Naive thymus-derived CD4-positive, alpha-beta T cell (primary cell): ENCODE results near the gene STAT5B. TPM values are rescaled to one million over a fixed set of nuclear protein-coding genes. Genes with fewer than 3 reads are reported as not detected.

Experiments used
- ATAC-seq: fragments of 150-1000 bp; cut with Tn5 transposase; 2 replicates; pipeline ENCODE4 v1.10.0; 2021; ENCODE audit warnings: mild to moderate bottlenecking, moderate library complexity
- CTCF ChIA-PET: fragments of 350-600 bp; sonication (Branson Sonifier 250); formaldehyde crosslinking; loops from one replicate; lab custom pipeline; 2021; ENCODE audit warnings: antibody characterized with exemption; lab: Charles Lee
- POLR2A ChIA-PET: fragments of 350-600 bp; sonication (Branson Sonifier 250); formaldehyde crosslinking; loops from one replicate; lab custom pipeline; 2021; ENCODE audit warnings: antibody characterized with exemption, inconsistent platforms; lab: Charles Lee
- DNase-seq, 9 donors: peaks; one replicate each; pipeline versions ENCODE4 v3.0.0 to v3.0.0-alpha.2; 2020 to 2022; ENCODE audit warnings: mixed read lengths in 1 of 9
- H3K27ac ChIP-seq: one replicate; pipeline ENCODE4 v1.7.0; 2013; ENCODE audit warnings: mild to moderate bottlenecking, low read depth, low read length, moderate library complexity
- H3K27me3 ChIP-seq, 2 donors: one replicate each; pipeline ENCODE4 v1.7.0; 2013; ENCODE audit warnings: low read length in 2 of 2, mild to moderate bottlenecking in 2 of 2, moderate library complexity in 2 of 2; ENCODE audit not compliant: control insufficient read depth in 2 of 2, insufficient read depth in 2 of 2
- H3K36me3 ChIP-seq, 3 experiments: 1 replicate in 2 of 3; 2 replicates in 1 of 3; pipeline ENCODE4 v1.7.0; 2013; ENCODE audit warnings: low read length in 3 of 3, mild to moderate bottlenecking in 3 of 3, moderate library complexity in 1 of 3; ENCODE audit not compliant: insufficient read depth in 3 of 3, control insufficient read depth in 2 of 3
- H3K4me1 ChIP-seq, 2 donors: one replicate each; pipeline ENCODE4 v1.7.0; 2013; ENCODE audit warnings: low read length in 2 of 2, mild to moderate bottlenecking in 2 of 2, moderate library complexity in 1 of 2; ENCODE audit not compliant: control insufficient read depth in 2 of 2, insufficient read depth in 2 of 2
- H3K4me3 ChIP-seq: 2 replicates; pipeline ENCODE4 v1.7.0; 2013; ENCODE audit warnings: mild to moderate bottlenecking, low read length
- H3K9me3 ChIP-seq, 3 experiments: 1 replicate in 2 of 3; 2 replicates in 1 of 3; pipeline ENCODE4 v1.7.0; 2013; ENCODE audit warnings: low read length in 3 of 3; ENCODE audit not compliant: control insufficient read depth in 2 of 3
- H3K27ac Mint-ChIP-seq, 9 donors: one replicate each; pipeline ENCODE4 v1.8.0; 2020 to 2022; ENCODE audit warnings: mixed read lengths in 9 of 9, mild to moderate bottlenecking in 8 of 9, moderate library complexity in 5 of 9, inconsistent platforms in 2 of 9
- H3K27me3 Mint-ChIP-seq, 5 donors: one replicate each; pipeline ENCODE4 v1.8.0; 2021 to 2022; ENCODE audit warnings: mixed read lengths in 5 of 5, mild to moderate bottlenecking in 1 of 5
- H3K36me3 Mint-ChIP-seq, 5 donors: one replicate each; pipeline ENCODE4 v1.8.0; 2020 to 2022; ENCODE audit warnings: mixed read lengths in 5 of 5, mild to moderate bottlenecking in 3 of 5, inconsistent platforms in 1 of 5
- H3K4me1 Mint-ChIP-seq, 7 donors: one replicate each; pipeline ENCODE4 v1.8.0; 2020 to 2022; ENCODE audit warnings: mixed read lengths in 7 of 7, mild to moderate bottlenecking in 3 of 7, inconsistent platforms in 1 of 7
- H3K4me3 Mint-ChIP-seq, 10 donors: one replicate each; pipeline ENCODE4 v1.8.0; 2020 to 2022; ENCODE audit warnings: mild to moderate bottlenecking in 10 of 10, mixed read lengths in 10 of 10, moderate library complexity in 6 of 10, inconsistent platforms in 2 of 10
- H3K9me3 Mint-ChIP-seq, 11 donors: one replicate each; pipeline ENCODE4 v1.8.0; 2020 to 2022; ENCODE audit warnings: mixed read lengths in 11 of 11, mild to moderate bottlenecking in 4 of 11, inconsistent platforms in 1 of 11, moderate library complexity in 1 of 11
- intact Hi-C, 2 donors: fragments of 100-400 bp; cut with micrococcal nuclease; formaldehyde crosslinking; loops; one replicate each; pipeline ENCODE4 v1.15.1; 2023
- polyA plus RNA-seq, 2 donors: library from polyadenylated mRNA; unstranded; fragments of 300-500 nt; fragmentation: Illumina TruSeq; gene quantifications; one replicate each; pipeline ENCODE4 v1.2.3, GENCODE V29; 2021
- total RNA-seq, 6 experiments: library from RNA in 5 of 6; stranded (reverse) in 5 of 6; gene quantifications; 1 replicate in 5 of 6; 2 replicates in 1 of 6; pipeline ENCODE4 v1.2.3 and lab custom pipeline; 2021 to 2026

STAT5B gene
- total and polyA plus RNA-seq, 7 experiments from 2014 or later: 98.0 to 192 (median 149) TPM

- DNase-seq (no peak), ATAC-seq (no peak)
- Mint-ChIP-seq H3K4me1 (peaks cover 15 to 44% (median 33%) of the 10 kb centered on the region in 7 donors), H3K27me3 (no peaks in the 10 kb centered on the region), H3K36me3 (no peaks in the 10 kb centered on the region), H3K27ac (peak overlapping the region in 8 of 9 donors; percentile 13 to 88 (median 68)), H3K9me3 (no peaks in the 10 kb centered on the region), H3K4me3 (no peak overlapping the region)
- Histone ChIP-seq H3K27ac (peak overlapping the region; percentile 29), H3K9me3 (no peaks in the 10 kb centered on the region), H3K36me3 (no peaks in the 10 kb centered on the region), H3K27me3 (no peaks in the 10 kb centered on the region), H3K4me3 (no peak overlapping the region), H3K4me1 (peaks cover 9 to 17% of the 10 kb centered on the region in 2 donors)
- ChIA-PET CTCF (interaction anchor here (1.2 kb wide), 1 partner anchor 8 kb away, joined by 5 read pairs; no protein-coding TSS in a partner anchor), POLR2A (interaction anchor here (0.5 to 9.4 kb wide), 7 partner anchors 8 to 247 kb away, joined by 3 to 137 read pairs (median 3); no protein-coding TSS in a partner anchor)
- intact Hi-C loops: no loop called here
Observed at GRCh38 chr17:42283241-42284023, 7.2 kb upstream of the STAT5B start.

GRCh38 chr17:42282478-42283080, 6.4 kb upstream of the STAT5B start:
- peaks cover 19 to 45% (median 35%) of the 10 kb centered on the region in 7 donors for H3K4me1 Mint-ChIP-seq
- no peaks in the 10 kb centered on the region for H3K36me3 ChIP-seq
- peaks cover 9 to 15% of the 10 kb centered on the region in 2 donors for H3K4me1 ChIP-seq
- H3K27ac ChIP-seq: peak overlapping the region; percentile 29
- H3K27me3 ChIP-seq: no peaks in the 10 kb centered on the region
- H3K9me3 ChIP-seq: no peaks in the 10 kb centered on the region
- ChIA-PET CTCF (interaction anchor here (1.6 kb wide), 1 partner anchor 33 kb away, joined by 3 read pairs; no protein-coding TSS in a partner anchor), POLR2A (interaction anchor here (0.5 to 18.1 kb wide), 3 partner anchors 26 to 39 kb away, joined by 3 to 321 read pairs (median 5); no protein-coding TSS in a partner anchor)
- no peak for ATAC-seq
- H3K9me3 Mint-ChIP-seq: no peaks in the 10 kb centered on the region
- DNase-seq: no peak
- H3K36me3 Mint-ChIP-seq: no peaks in the 10 kb centered on the region
- H3K4me3 ChIP-seq: no peak overlapping the region
- H3K27ac Mint-ChIP-seq: peak overlapping the region in 8 of 9 donors; percentile 13 to 88 (median 78)
- no peaks in the 10 kb centered on the region for H3K27me3 Mint-ChIP-seq
- H3K4me3 Mint-ChIP-seq: no peak overlapping the region
- intact Hi-C loops: no loop called here

DNA sequence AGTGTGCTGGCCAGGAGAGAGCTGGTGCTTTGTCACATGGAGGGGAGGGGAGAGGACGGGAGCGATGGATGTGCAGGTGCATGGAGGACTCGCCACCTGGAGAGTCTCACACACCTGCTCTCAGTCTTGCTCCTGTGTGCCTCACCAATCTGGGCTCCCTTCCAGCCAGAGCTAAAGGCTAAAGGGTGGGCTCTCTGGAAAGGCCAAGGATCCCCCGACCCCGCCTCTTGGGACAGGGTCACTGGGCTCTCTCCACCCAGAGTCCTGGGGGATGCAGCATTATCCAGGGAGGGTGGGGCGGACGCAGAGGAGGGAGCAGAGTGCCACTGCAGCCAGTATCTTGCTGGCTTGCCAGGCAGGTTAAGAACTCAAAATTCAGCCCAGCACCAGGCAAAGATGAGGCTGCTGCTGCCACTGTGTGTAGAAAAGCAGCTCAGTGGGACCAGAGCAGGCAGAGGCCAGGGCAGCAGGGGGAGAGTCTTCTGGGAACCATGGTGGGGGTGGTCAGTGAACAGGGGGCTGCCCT, 5.4 kb upstream of the STAT5B start:
- peak in 1 of 9 donors; percentile 19 for DNase-seq
- ChIA-PET POLR2A (interaction anchor here (0.5 to 18.1 kb wide), 2 partner anchors 32 to 38 kb away, joined by 3 to 321 read pairs; no protein-coding TSS in a partner anchor), CTCF (interaction anchor here (1.6 kb wide), 1 partner anchor 32 kb away, joined by 3 read pairs; no protein-coding TSS in a partner anchor)
- intact Hi-C loops: no loop called here
- Histone ChIP-seq H3K27me3 (no peaks in the 10 kb centered on the region), H3K4me1 (peaks cover 10 to 14% of the 10 kb centered on the region in 2 donors), H3K4me3 (no peak overlapping the region), H3K27ac (no peak overlapping the region), H3K36me3 (no peaks in the 10 kb centered on the region), H3K9me3 (no peaks in the 10 kb centered on the region)
- no peak for ATAC-seq
- H3K4me1 Mint-ChIP-seq: peaks cover 18 to 44% (median 32%) of the 10 kb centered on the region in 7 donors
- peak overlapping the region in 1 of 10 donors; percentile 45 for H3K4me3 Mint-ChIP-seq
- H3K9me3 Mint-ChIP-seq: no peaks in the 10 kb centered on the region
- H3K27me3 Mint-ChIP-seq: no peaks in the 10 kb centered on the region
- peak overlapping the region in 8 of 9 donors; percentile 21 to 89 (median 78) for H3K27ac Mint-ChIP-seq
- no peaks in the 10 kb centered on the region for H3K36me3 Mint-ChIP-seq

GRCh38 chr17:42279776-42280630, 3.8 kb upstream of the STAT5B start:
- CTCF ChIA-PET: interaction anchor here (1.1 kb wide), 1 partner anchor 29 kb away, joined by 4 read pairs; no protein-coding TSS in a partner anchor
- POLR2A ChIA-PET: interaction anchor here (0.7 to 18.1 kb wide), 4 partner anchors 8 to 135 kb away, joined by 4 to 321 read pairs (median 100); partner anchors contain the start of gene STAT5A
- Mint-ChIP-seq H3K9me3 (peaks cover 0 to 2% (median 0%) of the 10 kb centered on the region in 11 donors), H3K4me3 (no peak overlapping the region), H3K27me3 (no peaks in the 10 kb centered on the region), H3K27ac (peak overlapping the region in 5 of 9 donors; percentile 22 to 78 (median 52)), H3K4me1 (peaks cover 16 to 36% (median 27%) of the 10 kb centered on the region in 7 donors), H3K36me3 (peaks cover 0 to 5% (median 3%) of the 10 kb centered on the region in 5 donors)
- Histone ChIP-seq H3K9me3 (no peaks in the 10 kb centered on the region), H3K4me1 (peaks cover 5 to 9% of the 10 kb centered on the region in 2 donors), H3K27ac (no peak overlapping the region), H3K36me3 (peaks cover 0 to 4% (median 0%) of the 10 kb centered on the region in 3 experiments), H3K4me3 (no peak overlapping the region), H3K27me3 (no peaks in the 10 kb centered on the region)
- intact Hi-C loops: no loop called here
- peak in 1 of 9 donors; percentile 7 for DNase-seq
- ATAC-seq: no peak

DNA sequence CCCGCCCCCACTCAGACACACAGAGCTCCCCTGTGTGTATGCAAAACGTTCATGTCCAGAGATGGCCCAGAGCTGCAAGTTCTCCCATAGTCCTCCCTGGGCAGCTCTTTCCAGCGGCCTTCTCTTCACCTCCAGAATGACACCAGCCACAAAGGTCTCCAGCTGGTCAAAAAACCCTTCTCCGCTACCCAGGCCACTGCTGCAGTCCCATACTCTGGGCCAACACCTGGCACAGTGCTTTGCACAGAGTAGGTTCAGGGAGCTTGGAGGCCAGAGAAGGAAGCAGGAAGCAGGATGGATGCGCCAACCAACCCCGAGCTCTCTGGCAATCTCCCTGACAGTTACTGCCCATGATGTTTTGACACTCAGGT, 1.1 kb upstream of the STAT5B start:
- Histone ChIP-seq H3K27me3 (no peaks in the 10 kb centered on the region), H3K36me3 (peaks cover 0 to 4% (median 0%) of the 10 kb centered on the region in 3 experiments), H3K9me3 (no peaks in the 10 kb centered on the region), H3K27ac (peak overlapping the region; percentile 90), H3K4me1 (peaks cover 22% of the 10 kb centered on the region in 2 donors), H3K4me3 (no peak overlapping the region)
- ChIA-PET POLR2A (interaction anchor here (0.6 to 18.1 kb wide), 10 partner anchors 11 to 544 kb away, joined by 3 to 321 read pairs (median 6); partner anchors contain the start of genes GHDC, STAT3 and STAT5A), CTCF (interaction anchor here (0.9 to 3.6 kb wide), 3 partner anchors 12 to 55 kb away, joined by 3 to 18 read pairs (median 10); no protein-coding TSS in a partner anchor)
- Mint-ChIP-seq H3K27ac (peak overlapping the region; percentile 78 to 92 (median 90)), H3K4me1 (peaks cover 24 to 45% (median 40%) of the 10 kb centered on the region in 7 donors), H3K27me3 (no peaks in the 10 kb centered on the region), H3K9me3 (peaks cover 0 to 2% (median 0%) of the 10 kb centered on the region in 11 donors), H3K36me3 (peaks cover 0 to 8% (median 4%) of the 10 kb centered on the region in 5 donors), H3K4me3 (peak overlapping the region; percentile 57 to 95 (median 86))
- ATAC-seq: no peak
- intact Hi-C loops: loop anchor here in 1 of 2 donors (1.0 kb wide), 1 partner anchor 11 kb away; the partner anchor contains the start of gene STAT5A
- DNase-seq: no peak
